ENCODE measurements around the gene TRMT10B.

DNA sequence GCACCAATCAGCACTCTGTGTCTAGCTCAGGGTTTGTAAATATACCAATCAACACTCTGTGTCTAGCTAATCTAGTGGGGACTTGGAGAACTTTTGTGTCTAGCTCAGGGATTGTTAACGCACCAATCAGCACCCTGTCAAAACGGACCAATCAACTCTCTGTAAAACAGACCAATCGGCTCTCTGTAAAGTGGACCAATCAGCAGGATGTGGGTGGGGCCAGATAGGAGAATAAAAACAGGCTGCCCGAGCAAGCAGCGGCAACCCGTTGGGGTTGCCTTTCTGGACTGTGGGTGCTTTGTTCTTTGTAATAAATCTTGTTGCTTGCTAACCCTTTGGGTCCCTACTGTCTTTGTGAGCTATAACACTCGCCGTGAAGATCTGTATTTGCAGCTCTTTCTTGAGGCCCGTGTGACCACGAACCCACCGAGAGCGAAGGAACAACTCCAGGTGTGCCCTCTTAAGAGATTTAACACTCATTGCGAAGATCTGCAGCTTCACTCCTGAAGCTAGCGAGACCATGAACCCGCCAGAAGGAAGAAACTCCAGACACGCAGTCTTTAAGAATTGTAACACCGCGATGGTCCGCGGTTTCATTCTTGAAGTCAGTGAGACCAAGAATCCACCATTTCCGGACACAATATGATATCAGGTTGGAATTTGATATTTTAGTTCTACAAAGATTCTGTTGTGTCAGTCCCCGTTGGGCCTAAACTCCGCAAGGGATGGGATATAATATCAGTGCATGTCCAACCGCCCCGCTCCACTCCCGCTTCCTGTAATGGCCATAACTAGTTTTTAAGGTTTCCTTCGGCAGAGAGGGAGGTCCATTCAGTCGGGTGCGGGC, 740 bp upstream of the TRMT10B start:
- TF ChIP-seq, protein P1, sequence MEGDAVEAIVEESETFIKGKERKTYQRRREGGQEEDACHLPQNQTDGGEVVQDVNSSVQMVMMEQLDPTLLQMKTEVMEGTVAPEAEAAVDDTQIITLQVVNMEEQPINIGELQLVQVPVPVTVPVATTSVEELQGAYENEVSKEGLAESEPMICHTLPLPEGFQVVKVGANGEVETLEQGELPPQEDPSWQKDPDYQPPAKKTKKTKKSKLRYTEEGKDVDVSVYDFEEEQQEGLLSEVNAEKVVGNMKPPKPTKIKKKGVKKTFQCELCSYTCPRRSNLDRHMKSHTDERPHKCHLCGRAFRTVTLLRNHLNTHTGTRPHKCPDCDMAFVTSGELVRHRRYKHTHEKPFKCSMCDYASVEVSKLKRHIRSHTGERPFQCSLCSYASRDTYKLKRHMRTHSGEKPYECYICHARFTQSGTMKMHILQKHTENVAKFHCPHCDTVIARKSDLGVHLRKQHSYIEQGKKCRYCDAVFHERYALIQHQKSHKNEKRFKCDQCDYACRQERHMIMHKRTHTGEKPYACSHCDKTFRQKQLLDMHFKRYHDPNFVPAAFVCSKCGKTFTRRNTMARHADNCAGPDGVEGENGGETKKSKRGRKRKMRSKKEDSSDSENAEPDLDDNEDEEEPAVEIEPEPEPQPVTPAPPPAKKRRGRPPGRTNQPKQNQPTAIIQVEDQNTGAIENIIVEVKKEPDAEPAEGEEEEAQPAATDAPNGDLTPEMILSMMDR (IDR thresholded peaks at IDR 0.05) = no peak
- TF ChIP-seq EP300 (IDR thresholded peaks at IDR 0.05) = no peak
- no peak for TF ChIP-seq POLR2A (IDR thresholded peaks at IDR 0.05)
- no peak for TF ChIP-seq POLR2AphosphoS5 (IDR thresholded peaks at IDR 0.05)
